GM21576 (cell line): Measurements from ENCODE around the gene PRPF40A.
"Not testable (repeated sequence)": the region's sequence is repeated elsewhere in the genome, so short reads cannot be mapped to it uniquely, and the experiment has no call there.

ENCODE experiments used
- ATAC-seq: cut with Tn5 transposase; IDR thresholded peaks from one replicate; pipeline ENCODE4 v1.9.1; 2021; ENCODE audit warnings: mild to moderate bottlenecking, moderate library complexity; ENCODE audit not compliant: unreplicated experiment

The PRPF40A gene

DNA sequence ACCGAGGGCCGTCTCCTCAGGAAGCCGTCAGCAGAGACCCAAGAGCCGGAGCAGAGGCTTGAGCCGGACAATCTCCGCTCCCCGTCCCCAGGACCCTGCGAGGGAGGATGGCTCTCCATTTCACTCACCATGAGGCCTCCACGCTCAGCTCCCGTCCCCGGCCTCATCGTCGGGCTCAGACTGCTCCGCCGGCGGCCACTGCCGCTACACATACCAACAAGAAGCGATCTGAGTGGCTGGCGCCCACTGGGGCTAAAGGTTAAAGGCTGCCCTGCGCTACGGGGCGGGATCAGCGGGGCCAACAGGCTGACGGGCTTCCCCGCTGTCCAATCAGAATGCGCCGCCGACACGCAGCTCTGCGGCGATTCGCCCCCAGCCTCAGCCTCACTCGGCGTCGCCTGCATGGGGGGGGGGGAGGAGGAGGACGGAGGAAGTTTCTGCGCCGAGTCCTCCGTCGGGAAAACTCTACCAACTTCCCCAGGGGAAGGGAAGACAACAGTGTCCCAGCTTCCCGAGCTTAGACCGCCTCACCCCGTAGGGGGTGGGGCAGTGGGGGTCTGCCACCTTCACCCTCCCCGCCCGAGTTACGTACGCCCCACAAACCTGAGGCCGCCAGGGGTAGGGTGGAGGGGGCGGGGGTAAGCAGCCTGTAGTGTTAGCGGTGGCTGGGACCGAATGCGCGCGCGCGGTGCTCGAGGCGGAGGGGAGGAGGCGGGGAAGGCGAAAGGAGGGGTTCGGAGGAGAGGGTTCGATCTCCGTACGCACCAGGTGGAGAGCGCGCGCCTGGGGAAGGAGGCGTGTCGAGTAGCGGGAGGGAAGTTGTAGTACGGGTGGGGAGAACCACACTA lies at the start of gene PRPF40A:
TSS of gene PRPF40A (minus strand) at position 234 of the 848 bp plus-strand sequence. CDS start at position 212, 22 bp downstream.
- ATAC-seq = peak; percentile 64

DNA sequence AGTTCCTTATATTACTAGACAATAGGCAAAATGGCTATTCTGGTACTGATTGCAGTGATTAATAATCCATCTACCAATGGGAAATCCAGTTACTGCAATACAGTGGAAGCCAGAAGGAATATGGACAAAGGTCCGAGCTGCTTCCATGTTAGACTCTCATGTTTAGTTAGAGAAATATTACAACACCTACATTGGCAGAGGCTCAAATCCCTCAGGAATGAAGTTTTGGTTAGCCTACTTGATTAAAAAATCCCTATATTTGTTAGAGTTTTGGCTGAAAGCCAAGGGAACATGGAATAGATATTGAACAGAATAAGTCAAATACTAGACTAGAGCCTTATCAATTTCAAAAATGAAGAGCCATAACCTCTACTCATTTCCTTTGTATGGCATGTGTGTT lies 49.7 kb upstream of the PRPF40A start:
- ATAC-seq = no peak

DNA sequence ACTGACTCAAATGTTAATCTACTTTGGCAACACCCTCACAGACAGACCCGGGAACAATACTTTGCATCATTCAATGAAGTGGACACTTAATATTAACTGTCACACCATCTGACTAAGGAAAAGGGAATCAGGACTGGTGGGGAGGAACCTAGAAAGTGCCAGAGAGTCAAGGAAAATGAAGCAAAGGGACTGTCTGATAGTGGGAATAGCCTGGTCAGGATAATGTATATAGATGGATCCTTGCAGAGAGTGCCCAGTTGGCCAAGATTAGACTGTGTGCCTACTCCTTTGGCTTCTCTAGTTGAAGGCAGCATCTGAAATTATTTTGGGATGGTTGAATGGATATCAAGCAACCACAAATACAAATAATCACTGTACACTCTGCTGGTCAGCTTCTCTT lies 46.4 kb upstream of the PRPF40A start:
- no peak for ATAC-seq

DNA sequence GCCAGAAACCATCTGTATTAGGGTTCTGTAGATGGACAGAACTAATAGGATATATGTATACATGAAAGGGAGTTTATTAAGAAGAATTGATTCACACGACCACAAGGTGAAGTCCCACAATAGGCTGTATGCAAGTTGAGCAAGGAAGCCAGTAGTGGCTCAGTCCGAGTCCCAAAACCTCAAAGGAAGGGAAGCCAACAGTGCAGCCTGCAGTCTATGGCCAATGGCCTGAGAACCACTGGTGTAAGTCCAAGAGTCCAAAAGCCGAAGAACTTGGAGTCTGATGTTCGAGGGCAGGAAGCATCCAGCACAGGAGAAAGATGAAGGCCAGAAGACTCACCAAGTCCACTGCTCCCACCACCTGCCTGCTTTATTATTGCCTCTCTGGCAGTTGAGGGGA lies 45.9 kb upstream of the PRPF40A start:
- ATAC-seq = not testable (repeated sequence)

DNA sequence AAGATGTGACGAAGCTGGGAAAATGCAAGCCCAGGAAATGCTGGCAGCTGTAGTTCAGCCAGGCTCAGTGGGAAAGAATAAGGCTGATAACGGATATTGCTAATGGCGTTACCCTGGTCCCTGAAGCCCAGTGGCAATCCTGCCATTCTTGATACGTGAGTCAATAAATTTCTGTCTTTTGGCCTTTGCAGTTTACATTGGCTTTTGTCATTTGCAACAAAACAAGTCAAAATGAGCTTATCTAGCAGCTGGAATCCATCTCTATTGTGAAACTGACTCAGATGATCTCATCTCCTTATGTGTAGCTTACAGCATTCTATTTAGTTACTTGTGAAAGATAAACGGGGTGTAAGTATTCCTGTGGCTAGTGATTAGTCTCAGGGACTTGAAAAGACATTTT lies 44.9 kb upstream of the PRPF40A start:
- ATAC-seq = no peak

DNA sequence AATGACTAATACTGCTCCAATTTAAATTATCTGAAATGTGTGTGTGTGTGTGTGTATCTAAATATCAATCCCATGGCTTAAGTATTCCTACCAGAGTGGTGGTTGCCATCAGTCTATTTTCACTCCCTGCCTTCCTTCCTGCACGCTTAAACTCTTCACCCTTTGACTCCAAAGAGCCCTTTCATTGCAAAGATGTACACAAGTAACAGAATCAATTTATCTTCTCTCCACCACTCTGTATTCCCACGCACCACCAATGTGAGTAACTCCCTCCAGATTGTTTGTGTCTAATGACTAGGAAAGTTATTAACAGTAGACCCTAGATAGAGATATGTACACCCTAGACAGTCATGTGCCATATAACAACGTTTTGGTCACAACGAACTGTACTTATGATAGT lies 44.0 kb upstream of the PRPF40A start:
- no peak for ATAC-seq

DNA sequence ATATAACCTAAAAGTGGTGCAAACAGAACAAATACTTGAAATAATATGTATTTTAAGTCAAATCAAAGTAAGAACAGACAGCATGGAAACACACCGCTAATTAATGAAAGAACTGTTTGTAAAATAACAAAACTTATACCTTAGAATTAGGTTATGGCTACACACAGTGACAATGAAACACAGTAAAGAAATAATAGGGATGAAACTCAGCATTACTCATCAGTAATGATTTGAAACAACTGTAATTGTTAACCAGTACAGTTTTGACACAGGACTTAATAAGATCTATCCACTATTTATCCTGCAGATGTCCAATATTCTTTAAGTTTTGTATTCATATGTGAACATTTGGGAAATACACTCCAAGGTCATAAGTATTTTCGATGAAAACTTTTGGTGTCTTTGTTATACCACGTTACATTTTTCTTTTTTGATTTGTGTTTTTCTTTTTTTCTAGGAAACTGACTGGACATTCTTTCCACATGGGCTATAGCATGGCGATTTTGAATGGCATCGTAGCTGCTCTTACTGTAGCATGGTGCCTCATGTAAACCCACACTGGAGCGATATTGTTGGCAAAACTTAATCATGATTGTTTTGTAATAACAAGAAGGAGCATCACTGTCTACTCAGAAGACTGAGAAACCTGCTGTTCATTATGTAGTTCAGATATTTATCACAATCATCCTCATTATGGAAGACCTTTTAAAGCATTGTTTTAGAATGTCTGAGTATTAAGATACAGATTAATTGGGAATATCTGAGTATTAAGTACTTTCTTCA lies 42.2 kb upstream of the PRPF40A start:
- no peak for ATAC-seq

DNA sequence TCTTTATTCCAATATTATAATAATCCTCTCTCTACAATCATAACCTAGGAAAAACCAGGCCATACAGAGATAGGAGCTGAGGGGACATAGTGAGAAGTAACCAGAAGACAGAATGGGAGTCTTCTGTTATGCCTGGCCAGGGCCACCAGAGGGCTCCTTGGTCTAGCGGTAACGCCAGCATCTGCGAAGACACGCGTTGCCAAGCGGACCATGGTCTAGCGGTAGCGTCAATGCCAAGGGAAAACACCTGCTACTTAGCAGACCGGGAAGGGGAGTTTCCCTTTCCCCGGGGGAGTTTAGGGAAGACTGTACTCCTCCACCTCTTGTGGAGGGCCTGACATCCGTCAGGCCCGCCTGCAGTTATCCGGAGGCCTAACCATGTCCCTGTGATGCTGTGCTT lies 37.8 kb upstream of the PRPF40A start:
- no peak for ATAC-seq

DNA sequence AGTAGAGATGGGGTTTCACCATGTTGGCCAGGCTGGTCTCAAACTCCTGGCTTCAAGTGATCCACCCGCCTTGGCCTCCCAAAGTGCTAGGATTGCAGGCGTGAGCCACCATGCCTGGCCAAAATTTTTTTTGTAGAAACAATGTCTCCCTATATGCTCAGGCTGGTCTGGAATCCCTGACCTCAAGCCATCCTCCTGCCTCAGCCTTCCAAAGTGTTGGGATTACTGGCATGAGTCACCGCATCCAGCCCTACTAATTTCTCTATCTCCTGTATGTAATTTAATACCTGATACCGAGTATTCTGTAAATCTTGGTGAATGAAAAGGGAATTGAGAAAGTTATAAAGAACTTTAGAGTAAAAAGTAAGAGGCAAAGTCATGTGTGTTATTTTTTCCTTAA lies 30.5 kb upstream of the PRPF40A start:
- ATAC-seq = not testable (repeated sequence)

DNA sequence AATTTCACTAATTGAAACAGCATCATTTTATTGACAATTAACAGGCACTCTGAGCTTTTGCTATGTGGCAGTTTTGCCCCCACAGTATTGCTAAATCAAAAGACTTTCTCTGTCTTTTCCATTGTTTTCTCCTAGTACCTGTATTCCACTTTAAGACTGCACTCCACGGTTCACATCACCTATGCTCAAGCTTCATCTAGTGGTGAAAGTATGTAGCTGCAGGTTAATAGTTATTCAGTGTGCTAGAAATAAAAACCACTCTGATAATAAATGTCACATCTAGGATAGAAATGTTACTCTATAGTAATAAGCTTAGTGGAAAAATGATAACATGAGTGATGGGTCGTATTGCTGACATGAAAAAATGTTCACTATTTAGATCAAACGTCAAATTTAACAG lies 25.7 kb upstream of the PRPF40A start:
- peak; percentile 59 for ATAC-seq

DNA sequence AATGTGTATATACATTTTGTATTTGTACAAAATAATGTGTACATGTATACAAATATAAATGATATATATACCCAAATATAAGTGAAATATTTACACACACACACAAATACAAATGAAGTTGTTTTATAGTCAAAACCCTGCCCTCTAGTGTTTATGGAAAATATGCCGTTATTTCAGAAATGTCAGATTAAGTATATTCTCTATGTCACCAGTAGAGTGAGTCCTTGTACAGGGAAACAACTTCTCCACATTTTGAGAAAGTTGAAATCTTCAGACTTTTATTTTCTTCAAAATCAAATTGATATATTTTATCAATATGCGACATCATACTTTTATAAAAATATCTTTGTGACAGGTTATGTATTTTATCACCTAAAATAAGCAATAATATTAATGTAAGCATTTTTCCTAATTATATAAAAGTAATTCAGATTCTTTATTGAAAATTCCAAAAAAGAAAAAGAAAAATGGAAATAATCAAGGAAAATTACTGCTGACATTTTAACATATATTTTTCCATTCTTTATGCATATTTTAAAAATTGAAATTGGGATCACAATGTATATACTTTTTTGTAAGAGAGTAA lies 23.6 kb upstream of the PRPF40A start:
- peak; percentile 84 for ATAC-seq

DNA sequence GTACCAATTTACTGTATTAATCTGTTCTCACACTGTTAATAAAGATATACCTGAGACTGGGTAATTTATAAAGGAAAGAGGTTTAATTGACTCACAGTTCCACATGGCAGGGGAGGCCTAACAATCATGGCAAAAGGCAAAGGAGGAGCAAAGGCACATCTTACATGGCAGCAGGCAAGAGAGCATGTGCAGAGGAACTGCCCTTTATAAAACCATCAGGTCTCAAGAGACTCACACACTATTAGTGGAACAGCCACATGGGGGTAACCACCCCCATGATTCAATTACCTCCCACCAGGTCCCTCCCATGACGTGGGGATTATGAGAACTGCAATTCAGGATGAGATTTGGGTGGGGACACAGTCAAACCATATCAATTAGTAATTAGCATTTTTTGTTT lies 22.4 kb upstream of the PRPF40A start:
- ATAC-seq = not testable (repeated sequence)

DNA sequence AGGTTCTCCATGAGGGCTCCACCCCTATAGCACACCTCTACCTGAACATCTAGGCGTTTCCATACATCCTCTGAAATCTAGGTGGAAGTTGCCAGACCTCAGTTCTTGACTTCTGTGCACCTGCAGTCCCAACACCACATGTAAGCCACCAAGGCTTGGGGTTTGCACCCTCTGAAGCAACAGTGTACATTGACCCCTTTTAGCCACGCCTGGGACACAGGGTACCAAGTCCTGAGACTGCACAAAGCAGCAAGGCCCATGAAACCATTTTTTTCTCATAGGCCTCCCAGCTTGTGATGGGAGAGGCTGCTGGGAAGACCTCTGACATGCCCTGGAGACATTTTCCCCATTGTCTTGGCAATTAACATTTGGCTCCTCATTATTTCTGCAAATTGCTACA lies 21.2 kb upstream of the PRPF40A start:
- ATAC-seq = no peak

DNA sequence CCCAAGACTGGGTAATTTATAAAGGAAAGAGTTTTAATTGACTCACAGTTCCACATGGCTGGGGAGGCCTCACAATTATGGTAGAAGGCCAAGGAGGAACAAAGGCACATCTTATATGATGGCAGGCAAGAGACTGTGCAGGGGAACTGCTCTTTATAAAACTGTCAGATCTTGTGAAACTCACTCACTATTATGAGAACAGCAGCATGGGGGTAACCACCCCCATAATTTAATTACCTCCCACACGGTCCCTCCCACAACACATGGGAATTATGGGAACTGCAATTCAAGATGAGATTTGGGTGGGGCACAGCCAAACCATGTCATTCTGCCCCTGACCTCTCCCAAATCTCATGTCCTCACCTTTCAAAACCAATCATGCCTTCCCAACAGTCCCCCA lies 20.2 kb upstream of the PRPF40A start:
- not testable (repeated sequence) for ATAC-seq

DNA sequence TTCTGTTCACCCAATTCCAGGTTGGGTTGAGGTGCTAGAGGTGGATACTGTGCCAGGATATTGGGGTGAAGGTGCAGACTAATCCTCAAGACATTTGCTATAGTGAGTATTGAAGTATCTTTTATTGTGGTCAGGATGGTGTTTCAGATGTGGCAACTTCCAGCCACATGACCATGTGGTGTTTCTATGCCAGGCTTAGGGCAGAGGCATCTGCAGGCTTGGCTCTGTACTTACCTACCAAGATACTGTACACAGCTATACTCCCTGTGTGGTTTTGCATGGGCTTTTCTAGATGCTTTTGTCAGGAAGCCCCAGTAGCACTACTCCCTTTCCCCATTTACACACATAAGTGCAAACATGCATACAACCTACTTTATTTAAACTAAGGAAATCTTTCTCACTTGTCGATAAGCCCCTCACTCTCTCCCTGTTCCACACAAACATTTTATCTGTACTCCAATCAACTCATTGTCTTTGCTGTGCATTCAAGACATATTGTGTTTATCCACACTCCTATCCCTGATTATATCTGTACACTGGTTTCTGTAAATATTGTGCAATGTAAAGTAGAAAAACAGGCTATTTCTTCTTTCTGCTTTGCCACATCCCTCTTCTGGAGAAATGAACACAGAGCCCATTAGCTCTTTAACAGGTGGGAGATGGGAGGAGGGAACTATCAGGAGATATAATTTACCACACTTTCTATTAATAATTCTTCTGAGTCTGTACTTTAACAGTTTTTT lies 13.5 kb upstream of the PRPF40A start:
- peak; percentile 81 for ATAC-seq

DNA sequence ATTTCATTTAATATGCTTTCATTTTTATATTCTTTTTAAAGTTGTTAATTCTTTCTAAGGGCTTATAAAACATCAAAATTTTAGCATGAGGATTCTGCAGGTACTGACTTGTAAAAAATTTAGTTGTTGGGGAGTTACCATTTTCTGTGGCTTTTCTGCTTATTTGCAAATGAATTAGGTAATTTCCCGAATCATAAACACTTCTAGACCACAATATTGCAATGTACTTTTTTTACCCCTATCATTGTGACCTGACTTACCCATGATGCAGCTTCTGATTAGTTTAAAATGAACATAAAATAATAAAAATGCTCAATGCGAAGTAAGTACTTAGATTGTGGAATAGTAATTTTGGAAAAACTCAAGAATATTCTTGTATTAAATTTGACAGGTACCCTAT lies 12.6 kb upstream of the PRPF40A start:
- ATAC-seq = no peak

DNA sequence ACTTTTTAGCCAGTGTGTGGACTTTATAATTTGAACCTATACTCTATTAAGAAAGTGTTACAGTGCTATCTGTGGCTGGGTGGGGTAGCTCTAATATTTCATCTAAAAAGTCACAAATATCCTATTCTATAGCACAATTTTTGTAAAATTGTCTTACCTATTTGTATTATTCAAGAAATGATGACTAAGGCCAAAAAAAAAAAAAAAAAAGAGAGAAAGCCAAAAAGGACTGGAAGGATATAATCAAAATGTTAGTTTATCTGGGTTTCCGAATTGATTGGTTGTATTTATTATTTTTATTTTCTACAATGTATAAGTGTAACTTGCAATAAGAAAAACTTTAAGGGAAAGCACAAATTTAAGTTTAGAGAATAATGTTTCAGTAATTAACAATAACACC lies 6.7 kb upstream of the PRPF40A start:
- ATAC-seq = no peak

DNA sequence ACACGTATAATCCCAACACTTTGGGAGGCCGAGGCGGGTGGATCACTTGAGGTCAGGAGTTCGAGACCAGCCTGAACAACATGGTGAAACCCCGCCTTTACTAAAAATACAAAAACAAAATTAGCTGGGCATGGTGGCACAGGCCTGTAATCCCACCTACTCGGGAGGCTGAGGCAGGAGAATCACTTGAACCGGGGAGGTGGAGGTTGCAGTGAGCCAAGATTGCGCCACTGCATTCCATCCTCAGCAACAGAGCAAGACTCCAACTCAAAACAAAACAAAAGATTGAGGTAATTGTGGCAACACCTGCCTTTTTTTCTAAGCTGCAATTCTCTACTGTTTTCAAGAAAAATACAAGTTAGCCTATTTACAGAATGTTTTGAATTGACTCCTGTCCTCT lies 5.4 kb upstream of the PRPF40A start:
- not testable (repeated sequence) for ATAC-seq

DNA sequence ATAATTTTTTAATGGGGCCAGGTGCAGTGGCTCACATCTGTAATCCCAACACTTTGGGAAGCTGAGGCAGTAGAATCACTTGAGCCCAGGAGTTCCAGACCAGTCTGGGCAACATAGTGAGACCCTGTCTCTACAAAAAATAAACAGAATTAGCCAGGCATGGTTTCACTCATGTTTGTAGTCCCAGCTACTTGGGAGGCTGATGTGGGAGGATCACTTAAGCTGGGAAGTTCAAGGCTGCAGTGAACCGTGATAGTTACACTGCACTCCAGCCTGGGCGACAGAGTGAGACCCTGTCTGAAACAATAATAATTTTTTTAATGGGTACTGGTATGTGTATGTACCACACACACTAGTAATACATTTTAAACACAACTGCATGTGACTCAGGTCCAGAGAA lies 3.5 kb upstream of the PRPF40A start:
- ATAC-seq = no peak

DNA sequence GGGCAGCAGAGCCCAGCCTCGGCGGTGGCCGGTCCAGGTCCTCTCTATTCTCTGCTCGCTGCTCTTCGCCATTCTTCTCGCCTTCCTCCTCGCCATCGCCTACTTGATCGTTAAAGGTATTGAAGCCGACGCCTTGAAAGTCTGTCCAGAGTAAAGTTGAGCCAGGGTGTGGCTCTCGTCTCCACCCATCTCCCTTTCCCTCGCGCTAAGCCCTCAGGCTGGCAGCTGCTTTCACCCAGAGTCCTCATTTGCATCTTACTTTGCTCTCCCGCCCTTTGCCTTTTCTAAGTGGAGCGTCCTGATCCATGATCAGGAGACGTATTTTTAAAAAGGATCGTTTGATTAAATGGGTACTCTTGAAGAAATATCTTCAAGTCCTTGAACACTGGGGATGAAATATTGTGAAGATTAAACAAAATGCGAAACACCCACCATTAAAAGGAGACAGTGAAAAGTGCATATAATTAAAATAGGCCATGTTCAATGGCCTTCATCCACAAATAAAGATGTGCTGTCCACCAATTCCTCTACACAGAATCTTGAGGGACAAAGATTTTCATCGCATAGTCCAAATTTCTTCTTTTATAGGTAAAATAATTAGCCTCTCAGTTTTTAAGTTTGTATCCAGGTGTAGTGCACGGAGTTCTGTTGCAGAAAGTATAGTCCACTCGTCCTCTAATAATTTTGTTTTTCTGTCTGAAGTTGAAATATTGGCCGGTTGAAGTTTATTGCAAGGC lies 1.8 kb upstream of the PRPF40A start:
- ATAC-seq = peak; percentile 24
